Ovary (tissue), 3 donors: ENCODE results near the gene SEZ6.

Experiments used
- EP300 ChIP-seq: sonication (generic); formaldehyde crosslinking; IDR thresholded peaks from one replicate; pipeline ENCODE4 v1.6.1; 2017; ENCODE audit warnings: antibody characterized with exemption
- POLR2A ChIP-seq: fragments of 450-650 bp; IDR thresholded peaks from one replicate; pipeline ENCODE4 v1.6.1; 2017; ENCODE audit warnings: antibody characterized with exemption, mild to moderate bottlenecking, moderate library complexity
- TF ChIP-seq, protein P1 (sequence below), 3 donors: fragments of 450-650 bp in 2 of 3; fragments of 200-600 bp in 1 of 3; IDR thresholded peaks; one replicate each; pipeline versions ENCODE4 v1.5.1 to v1.8.0; 2016 to 2022; ENCODE audit warnings: antibody characterized with exemption in 3 of 3, mild to moderate bottlenecking in 1 of 3
- donor health status: DM: no; HTN: no; CAD: no.

- TF ChIP-seq, protein P1, sequence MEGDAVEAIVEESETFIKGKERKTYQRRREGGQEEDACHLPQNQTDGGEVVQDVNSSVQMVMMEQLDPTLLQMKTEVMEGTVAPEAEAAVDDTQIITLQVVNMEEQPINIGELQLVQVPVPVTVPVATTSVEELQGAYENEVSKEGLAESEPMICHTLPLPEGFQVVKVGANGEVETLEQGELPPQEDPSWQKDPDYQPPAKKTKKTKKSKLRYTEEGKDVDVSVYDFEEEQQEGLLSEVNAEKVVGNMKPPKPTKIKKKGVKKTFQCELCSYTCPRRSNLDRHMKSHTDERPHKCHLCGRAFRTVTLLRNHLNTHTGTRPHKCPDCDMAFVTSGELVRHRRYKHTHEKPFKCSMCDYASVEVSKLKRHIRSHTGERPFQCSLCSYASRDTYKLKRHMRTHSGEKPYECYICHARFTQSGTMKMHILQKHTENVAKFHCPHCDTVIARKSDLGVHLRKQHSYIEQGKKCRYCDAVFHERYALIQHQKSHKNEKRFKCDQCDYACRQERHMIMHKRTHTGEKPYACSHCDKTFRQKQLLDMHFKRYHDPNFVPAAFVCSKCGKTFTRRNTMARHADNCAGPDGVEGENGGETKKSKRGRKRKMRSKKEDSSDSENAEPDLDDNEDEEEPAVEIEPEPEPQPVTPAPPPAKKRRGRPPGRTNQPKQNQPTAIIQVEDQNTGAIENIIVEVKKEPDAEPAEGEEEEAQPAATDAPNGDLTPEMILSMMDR (IDR thresholded peaks at IDR 0.05) = no peak
- no peak for TF ChIP-seq POLR2A
- TF ChIP-seq EP300 = no peak
These were observed 13.1 kb upstream of the SEZ6 start for GRCh38 chr17:29018788-29019474.
